ENCODE data around the gene HDAC5.

- TF ChIP-seq POLR2AphosphoS5 (IDR thresholded peaks at IDR 0.05; ENCODE audit: low read depth, low read length) (no peak), REST (IDR thresholded peaks at IDR 0.05; ENCODE audit: insufficient read depth in 1 of 2, low read depth in 2 of 2, low read length in 2 of 2) (no peak), TAF1 (IDR thresholded peaks at IDR 0.05; ENCODE audit: borderline replicate concordance, insufficient read depth, low read length) (no peak), SIN3A (IDR thresholded peaks at IDR 0.05; ENCODE audit: borderline replicate concordance, insufficient read depth, low read length) (no peak), FOXP2 (optimal IDR thresholded peaks at IDR 0.05; ENCODE audit: borderline replicate concordance, extremely low read depth, extremely low read length, insufficient read depth) (no peak)
Observed at GRCh38 chr17:44110011-44110686, 13.3 kb downstream of the HDAC5 start.
